SK-MEL-5 (cell line): ENCODE results near the gene TMEM191B. TPM values are rescaled to one million over a fixed set of nuclear protein-coding genes. Genes with fewer than 3 reads are reported as not detected.
"Not testable (repeated sequence)": the region's sequence is repeated elsewhere in the genome, so short reads cannot be mapped to it uniquely, and the experiment has no call there.

ENCODE experiments used
- DNase-seq: peaks from one replicate; pipeline ENCODE4 v3.0.0-alpha.2; 2016; ENCODE audit warnings: low read depth, low spot score
- in situ Hi-C: cut with HindIII; loops from 2 replicates; pipeline ENCODE4 v1.10.0; 2016; ENCODE audit warnings: low sequenced_read_pairs, high pct_unique_total_duplicates, low pct_unique_long_range_greater_than_20kb
- total RNA-seq: library from RNA; depleted of rRNA; stranded (reverse); fragments of >200 nt; shearing (Covaris generic); gene quantifications from 2 replicates; pipeline ENCODE4 v1.2.3, GENCODE V29; 2014; rRNA removed

TMEM191B gene
- total RNA-seq, 1 experiment from 2014 or later, result 0.21 TPM

- DNase-seq, in situ Hi-C loops: not testable (repeated sequence)
Measured at GRCh38 chr22:18552839-18553597, 25.4 kb downstream of the TMEM191B start.

DNA sequence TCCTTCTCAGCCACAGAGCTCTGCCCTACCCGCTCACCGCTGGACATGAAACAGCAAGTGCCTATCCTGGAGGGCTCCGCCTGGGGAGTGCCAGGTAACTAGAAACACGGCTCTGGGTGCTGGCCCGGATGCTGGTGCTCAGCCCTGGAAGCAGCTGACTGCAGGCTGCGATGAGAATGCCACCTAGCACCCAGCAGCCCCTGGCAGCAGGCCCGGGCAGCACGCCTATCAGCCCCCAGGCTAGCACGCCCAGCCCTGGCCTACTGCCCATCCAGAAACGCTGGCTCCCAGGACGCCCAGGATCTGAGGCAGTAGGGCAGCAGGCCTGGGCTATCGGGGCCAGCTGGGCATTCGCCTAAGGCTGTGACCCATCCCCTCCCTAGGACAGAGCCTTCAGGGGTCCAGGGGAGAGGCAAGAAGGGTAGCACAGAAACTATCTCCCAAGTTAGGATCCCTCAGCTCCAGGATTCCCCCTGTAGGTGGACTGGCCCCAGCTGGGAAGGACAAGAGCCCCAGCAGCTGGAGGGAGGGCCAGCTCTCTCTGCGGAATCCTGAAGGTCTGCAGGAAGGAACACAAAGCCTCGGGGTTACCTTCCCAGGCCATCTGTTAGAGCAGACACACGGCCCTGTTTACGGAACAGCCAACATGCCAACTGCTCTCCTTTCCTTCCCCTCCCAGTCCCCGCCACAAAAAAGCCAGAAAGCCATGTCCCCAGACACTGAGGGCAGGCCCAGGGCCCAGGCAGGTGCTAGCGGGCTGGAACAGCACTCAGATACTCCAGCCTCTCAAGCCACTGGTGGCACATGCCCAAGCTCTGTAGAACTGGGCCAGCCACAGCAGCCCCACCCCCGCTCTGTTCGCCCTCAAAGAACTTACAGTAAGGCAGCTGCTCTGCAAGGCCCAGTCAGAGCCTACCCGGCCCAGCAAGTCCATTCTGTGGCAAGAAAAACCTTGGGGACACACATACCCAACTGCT, 27.0 kb downstream of the TMEM191B start:
- in situ Hi-C loops, DNase-seq: not testable (repeated sequence)

DNA sequence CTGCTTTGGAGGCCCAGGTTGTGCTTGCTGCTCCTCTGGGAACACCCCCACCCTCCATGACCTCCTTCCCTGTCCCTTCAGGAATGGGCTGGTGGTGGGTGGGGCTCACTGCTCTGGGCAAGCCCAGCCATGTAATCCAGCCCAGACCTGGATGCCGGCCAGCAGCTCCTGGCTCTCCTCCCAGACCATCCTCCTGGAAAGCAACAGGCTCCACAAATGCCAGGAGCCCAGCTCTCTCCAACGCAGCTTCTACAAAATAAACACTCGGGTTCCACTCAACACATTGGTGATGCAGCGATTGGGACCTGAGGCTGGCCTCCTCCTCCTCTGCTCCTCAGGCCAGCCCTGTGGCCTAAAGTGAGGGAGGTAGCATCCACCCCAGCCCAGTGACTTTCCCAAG, 30.9 kb downstream of the TMEM191B start:
- in situ Hi-C loops, DNase-seq: not testable (repeated sequence)

- in situ Hi-C loops, DNase-seq: not testable (repeated sequence)
Measured at GRCh38 chr22:18558939-18559338, 31.3 kb downstream of the TMEM191B start.

- DNase-seq, in situ Hi-C loops: not testable (repeated sequence)
Measured at GRCh38 chr22:18560099-18560974, 32.7 kb downstream of the TMEM191B start.

DNA sequence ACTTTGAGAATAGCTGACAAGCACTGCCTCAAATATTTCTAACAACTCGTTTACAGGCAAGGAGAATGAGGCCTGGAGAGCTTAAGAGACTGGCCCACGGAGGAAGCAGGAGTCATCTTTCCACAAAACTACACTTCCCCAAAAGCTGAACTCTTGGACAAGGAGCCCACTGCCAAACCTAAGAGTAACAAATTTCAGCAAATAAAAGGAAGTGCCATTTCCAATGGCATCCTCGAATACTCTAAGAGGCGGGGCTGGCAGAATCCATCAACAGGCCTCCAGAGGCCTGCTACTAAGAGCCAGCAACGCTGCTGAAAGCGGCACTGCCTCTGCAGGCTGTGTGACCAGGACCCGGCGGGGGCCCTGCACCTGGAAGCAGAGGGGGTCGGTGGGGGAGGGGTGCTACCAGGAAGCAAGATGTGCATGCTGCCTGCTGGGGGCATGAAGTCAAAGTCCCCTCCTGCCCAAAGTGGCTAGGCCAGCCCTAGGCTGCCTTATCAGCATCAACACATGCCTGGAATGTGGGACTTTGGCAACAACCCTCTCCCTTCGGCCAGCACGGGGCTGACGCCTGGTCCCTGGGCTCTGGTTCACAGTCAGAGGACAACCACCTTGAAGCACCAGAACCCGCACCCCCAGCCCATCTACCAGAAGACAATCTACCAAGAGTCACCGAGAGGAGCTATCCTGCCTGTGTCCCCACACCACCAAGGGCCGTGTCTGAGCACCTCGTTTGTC, 43.1 kb downstream of the TMEM191B start:
- in situ Hi-C loops, DNase-seq: not testable (repeated sequence)

- DNase-seq, in situ Hi-C loops: not testable (repeated sequence)
Measured at GRCh38 chr22:18573483-18574164, 46.0 kb downstream of the TMEM191B start.

DNA sequence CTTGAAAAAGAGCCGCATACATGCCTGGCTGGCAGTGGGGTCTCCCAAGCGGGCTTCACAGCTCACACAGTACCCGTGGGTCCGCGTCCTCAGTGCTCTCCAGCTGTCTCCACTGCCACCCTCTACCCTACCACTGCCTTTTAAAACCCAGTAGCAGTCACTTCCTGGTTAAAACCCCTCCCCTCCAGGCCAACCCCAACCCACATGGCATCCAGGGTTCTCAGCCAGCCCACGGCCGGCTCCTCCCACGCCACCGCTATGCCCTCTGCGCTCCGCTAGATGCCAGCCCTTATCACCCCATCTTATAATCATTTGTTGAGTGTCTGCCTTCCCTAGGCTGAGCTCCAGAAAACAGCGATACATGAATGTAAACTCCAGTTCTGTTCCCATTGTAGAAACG, 47.0 kb downstream of the TMEM191B start:
- in situ Hi-C loops, DNase-seq: not testable (repeated sequence)

GRCh38 chr22:18575686-18576085, 48.1 kb downstream of the TMEM191B start:
- in situ Hi-C loops, DNase-seq: not testable (repeated sequence)

DNA sequence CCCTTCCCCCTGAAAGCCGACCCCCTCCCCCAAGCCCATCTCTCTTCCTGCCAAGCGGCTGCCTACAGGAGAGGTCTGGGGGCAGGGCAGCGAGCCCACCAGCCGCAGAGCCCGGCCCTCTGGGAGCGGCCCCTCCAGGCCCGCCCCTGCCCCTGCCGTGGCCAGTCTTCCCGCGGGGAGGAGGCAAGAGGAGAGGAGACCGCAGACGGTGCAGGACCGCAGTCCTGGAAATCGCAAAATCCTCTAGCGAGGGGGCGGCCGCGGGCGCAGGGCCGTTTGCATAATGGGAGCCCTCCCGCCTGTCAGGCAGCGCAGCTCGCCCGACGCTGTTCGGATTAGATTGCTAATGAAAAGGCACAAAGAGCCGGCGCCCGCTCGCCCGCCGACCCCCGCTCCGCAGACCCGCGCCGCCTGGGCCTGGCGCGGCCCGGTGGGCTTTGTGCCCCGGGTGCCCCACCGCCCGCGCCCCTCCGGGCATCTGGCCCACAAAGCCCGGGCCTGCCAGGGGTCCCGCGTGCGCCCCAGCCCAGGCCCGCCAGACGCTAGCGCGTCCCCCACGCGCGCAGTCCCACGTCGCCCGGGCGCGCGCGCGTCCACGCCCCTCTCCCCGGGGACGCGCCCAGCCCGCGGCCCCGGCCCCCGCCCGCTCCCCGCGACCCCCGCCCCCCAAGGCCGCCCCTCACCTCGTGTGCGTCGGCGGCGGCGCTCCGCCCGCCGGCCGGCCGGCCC, 49.7 kb downstream of the TMEM191B start:
- DNase-seq, in situ Hi-C loops: not testable (repeated sequence)

DNA sequence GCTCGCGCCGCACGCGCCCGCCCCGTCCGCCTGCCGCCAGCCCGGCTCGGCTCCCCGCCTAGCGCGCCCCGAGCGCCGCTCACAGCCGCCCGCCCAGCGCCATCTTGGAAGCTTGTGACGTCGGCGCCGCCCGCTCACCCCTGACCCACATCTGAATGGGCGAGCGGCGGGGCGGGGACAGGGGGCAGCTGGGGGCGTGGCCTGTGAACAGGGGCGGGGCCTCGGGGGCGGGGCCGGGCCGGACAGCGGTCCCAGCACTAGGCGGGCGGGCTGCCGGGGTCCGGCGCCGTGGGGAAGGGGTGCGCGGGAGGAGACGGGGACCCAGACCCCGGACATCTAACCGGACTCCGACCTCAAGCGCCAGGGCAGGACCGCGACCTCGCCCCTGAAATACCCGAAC, 50.2 kb downstream of the TMEM191B start:
- in situ Hi-C loops, result not testable (repeated sequence)
- peak; percentile 5 for DNase-seq

Other genes starting within 250 kb of the TMEM191B start
- not detected in 2 replicates for gene GGTLC3, start 9.6 kb upstream of the TMEM191B start, total RNA-seq
- gene RIMBP3, start 84.1 kb downstream of the TMEM191B start, total RNA-seq, result 0.29 and 0.40 TPM in 2 replicates